DOHH2 (cell line): ENCODE measurements around the gene MRPL46.

Experiments
- CTCF ChIP-seq: fragments of 200-600 bp; sonication (generic); IDR thresholded peaks from one replicate; pipeline ENCODE4 v1.5.1; 2014; ENCODE audit warnings: antibody characterized with exemption, mild to moderate bottlenecking, low read depth, low read length; ENCODE audit not compliant: poor library complexity, severe bottlenecking
- EZH2phosphoT487 ChIP-seq: fragments of 200-600 bp; sonication (generic); IDR thresholded peaks from 2 replicates; pipeline ENCODE4 v1.6.1; 2017; ENCODE audit warnings: borderline replicate concordance, mild to moderate bottlenecking, antibody characterized with exemption, low read length, moderate library complexity, mixed read lengths

DNA sequence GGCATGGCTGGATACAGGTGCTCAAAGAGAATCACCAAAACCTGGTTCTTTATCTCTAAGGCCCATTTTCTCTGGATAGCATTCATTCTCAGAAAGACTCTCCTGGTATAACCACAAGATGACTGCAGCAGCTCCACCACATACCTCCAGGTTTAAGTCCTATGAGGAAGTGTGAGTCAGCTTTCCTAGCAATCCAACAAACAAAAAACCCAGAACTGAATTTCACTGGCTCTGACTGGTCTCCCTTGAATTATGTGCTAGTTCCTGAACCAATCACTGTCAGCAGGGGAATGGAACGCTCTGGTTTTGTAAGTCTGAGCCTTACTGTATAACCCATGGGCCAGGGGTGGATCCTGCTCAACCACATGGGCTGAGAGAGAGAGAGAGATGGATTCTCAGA is 27.2 kb downstream of the MRPL46 start:
- TF ChIP-seq CTCF = no peak
- TF ChIP-seq EZH2phosphoT487 = no peak
